Mesodermal cell (in vitro differentiated cells): ENCODE results near the gene ALKBH2.
A peak's percentile ranks its signal among the peaks of the same experiment; 100 is the strongest.
"Not testable (repeated sequence)": the region's sequence is repeated elsewhere in the genome, so short reads cannot be mapped to it uniquely, and the experiment has no call there.

ENCODE experiments used
- H3K27ac ChIP-seq: 2 replicates; pipeline ENCODE4 v1.7.0; 2013; ENCODE audit warnings: mild to moderate bottlenecking, low read depth, low read length, moderate library complexity; ENCODE audit not compliant: severe bottlenecking
- H3K36me3 ChIP-seq: 2 replicates; pipeline ENCODE4 v1.7.1; 2013; ENCODE audit warnings: mild to moderate bottlenecking, low read length, moderate library complexity; ENCODE audit not compliant: control insufficient read depth, insufficient read depth
- H3K4me1 ChIP-seq: one replicate; pipeline ENCODE4 v1.7.1; 2013; ENCODE audit warnings: mild to moderate bottlenecking, low read length; ENCODE audit not compliant: insufficient read depth, control insufficient read depth, poor library complexity, severe bottlenecking
- H3K4me3 ChIP-seq: 2 replicates; pipeline ENCODE4 v1.7.0; 2013; ENCODE audit warnings: low read length, control low read depth, mild to moderate bottlenecking; ENCODE audit not compliant: insufficient read depth, poor library complexity, severe bottlenecking; ENCODE audit errors: extremely low read depth
- H3K9me3 ChIP-seq: 2 replicates; pipeline ENCODE4 v1.7.1; 2013; ENCODE audit warnings: mild to moderate bottlenecking, low read length, moderate library complexity; ENCODE audit not compliant: control insufficient read depth
- WGBS, 2 experiments: methylation state at CpG; one replicate each; pipeline ENCODE4 v1.1.5; 2013; ENCODE audit warnings: missing lambda C conversion rate in 2 of 2; ENCODE audit not compliant: insufficient coverage in 2 of 2; 5-methylcytosine and 5-hydroxymethylcytosine counted together

ALKBH2 gene

DNA sequence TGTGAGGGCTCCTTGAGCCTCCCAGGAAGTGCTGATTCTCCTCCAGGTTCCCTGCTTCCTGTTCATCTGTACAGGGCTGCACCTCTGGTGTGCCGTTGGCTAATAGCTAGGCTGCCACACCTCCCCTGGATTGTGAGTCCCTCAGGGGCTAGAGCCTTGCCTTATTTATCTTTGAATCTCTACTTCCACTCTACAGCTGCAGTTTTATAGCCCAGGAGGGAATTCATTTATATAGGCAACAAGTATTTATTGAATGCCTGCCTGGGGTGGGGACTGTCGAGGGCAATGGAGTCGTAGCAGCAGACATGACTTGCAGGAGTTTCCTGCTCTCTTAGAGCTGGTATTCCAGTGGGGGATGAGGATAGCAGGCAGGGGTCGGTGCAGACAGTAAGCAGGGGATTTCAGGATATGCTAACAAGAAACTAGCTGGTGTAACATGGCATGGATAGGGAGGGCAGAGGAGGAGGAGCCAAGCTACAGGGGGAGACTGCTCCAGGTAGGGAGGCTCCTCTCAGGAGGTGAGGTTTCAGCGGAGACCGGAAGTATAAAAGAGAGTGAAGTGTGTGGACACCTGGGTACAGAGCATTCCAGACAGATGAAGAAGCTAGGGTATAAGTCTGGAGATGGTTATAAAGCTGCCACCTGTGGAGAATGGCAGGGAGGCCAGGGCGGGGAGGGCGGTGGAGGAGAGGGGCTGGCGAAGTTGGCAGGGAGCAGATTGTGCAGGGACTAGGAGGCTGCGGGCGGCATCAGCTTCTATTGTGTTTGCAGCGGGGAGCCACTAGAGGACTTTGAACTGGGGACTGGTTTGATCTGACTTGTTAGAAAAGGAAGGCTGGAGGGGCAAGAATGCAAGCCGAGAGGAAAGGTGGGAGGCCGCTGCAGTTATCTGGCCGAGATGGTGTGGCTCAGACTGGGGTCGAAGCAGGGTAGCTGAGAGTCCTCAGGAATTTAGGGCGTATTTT lies 23.7 kb downstream of the ALKBH2 start:
- H3K9me3 ChIP-seq = no peaks in the 10 kb centered on the region
- no peak overlapping the region for H3K27ac ChIP-seq
- H3K4me1 ChIP-seq = no peaks in the 10 kb centered on the region
- 34 to 38% methylated on average over 14 to 17 of the region's 17 CpGs for WGBS, 2 experiments
- H3K4me3 ChIP-seq = no peak overlapping the region
- peaks cover 35% of the 10 kb centered on the region for H3K36me3 ChIP-seq

DNA sequence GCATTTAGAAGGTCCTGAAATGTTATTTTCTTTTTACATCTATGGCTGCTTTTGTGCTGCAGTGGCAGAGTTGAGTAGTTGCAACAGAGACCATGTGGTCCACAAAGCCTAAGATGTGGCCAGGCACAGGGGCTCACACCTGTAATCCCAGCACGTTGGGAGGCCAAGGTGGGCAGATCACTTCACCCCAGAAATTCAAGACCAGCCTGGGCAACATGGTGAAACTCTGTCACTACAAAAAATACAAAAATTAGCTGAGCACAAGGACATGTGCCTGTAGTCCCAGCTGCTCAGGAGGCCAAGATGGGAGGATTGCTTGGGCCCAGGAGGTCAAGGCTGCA lies 27.4 kb downstream of the ALKBH2 start:
- Histone ChIP-seq H3K9me3 (no peaks in the 10 kb centered on the region), H3K4me1 (no peaks in the 10 kb centered on the region), H3K36me3 (peaks cover 24% of the 10 kb centered on the region), H3K4me3 (no peak overlapping the region), H3K27ac (no peak overlapping the region)
- WGBS, 2 experiments = 75% methylated on average over 1 of the region's 1 CpG; no CpG with 5 or more reads in 1 of the 2 experiments

DNA sequence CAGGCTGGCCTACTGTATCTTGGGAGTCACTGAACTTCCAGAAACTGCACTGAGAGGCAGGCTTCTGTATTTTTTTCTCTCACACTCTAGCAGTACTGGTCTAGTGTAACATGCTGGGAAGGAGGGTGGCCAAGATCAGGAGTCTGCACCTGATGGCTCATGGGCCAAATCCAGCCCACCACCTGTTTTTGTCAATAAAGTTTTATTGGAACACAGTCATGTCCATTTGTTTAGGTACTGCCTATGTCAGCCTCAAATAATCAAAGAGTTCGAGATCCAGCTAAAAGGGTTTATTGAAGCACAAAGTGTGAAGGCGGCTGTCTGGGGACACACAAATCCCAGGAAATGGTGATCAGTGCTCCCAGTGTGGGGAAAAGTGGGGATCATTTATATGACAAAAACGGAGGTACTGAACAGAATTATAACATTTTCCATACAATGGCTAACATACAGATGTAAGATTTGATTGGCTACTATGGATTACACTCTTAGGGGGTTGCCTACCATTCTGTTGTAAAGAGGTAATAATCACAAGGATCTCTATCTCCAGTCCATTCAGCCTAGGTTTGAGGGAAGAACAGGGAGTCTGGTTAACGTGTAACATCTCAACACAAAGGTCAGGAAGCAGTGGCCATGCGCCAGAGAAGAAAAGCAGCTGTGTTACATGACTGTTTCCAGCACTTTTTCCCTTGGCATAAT lies 28.0 kb downstream of the ALKBH2 start:
- no peak overlapping the region for H3K27ac ChIP-seq
- peaks cover 20% of the 10 kb centered on the region for H3K36me3 ChIP-seq
- H3K4me1 ChIP-seq = no peaks in the 10 kb centered on the region
- no peak overlapping the region for H3K4me3 ChIP-seq
- H3K9me3 ChIP-seq = no peaks in the 10 kb centered on the region
- 97 to 100% methylated on average over 1 to 4 of the region's 5 CpGs for WGBS, 2 experiments

GRCh38 chr12:109064143-109064542 lies 29.1 kb downstream of the ALKBH2 start:
- Histone ChIP-seq H3K36me3 (peaks cover 23% of the 10 kb centered on the region), H3K4me3 (no peak overlapping the region), H3K4me1 (no peaks in the 10 kb centered on the region), H3K27ac (no peak overlapping the region), H3K9me3 (no peaks in the 10 kb centered on the region)
- 70 to 87% methylated on average over 1 to 2 of the region's 3 CpGs for WGBS, 2 experiments

DNA sequence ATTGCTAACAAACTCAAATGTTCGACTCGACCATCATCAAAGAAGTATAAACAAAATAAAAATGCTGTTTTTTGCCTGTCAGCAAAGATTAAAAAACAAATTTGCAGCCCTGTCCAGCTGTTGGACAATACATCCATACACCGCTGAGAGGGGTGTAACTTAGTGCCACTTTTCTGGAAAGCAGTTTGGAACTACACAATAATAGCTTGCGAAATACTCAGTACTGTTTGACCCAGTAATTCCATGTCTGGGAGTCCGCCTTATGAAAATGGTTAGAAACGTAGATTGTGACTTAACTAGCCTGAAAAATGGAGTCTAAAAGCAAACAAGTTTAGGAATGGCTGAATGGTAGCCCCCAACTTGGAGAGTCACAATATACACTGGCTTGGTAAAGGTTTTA lies 34.5 kb downstream of the ALKBH2 start:
- H3K36me3 ChIP-seq = peaks cover 19% of the 10 kb centered on the region
- 93 to 97% methylated on average over 4 to 6 of the region's 6 CpGs for WGBS, 2 experiments
- no peaks in the 10 kb centered on the region for H3K9me3 ChIP-seq
- no peak overlapping the region for H3K4me3 ChIP-seq
- no peaks in the 10 kb centered on the region for H3K4me1 ChIP-seq
- no peak overlapping the region for H3K27ac ChIP-seq

- H3K27ac ChIP-seq = no peak overlapping the region
- H3K4me3 ChIP-seq = no peak overlapping the region
- WGBS, 2 experiments = 91% methylated on average over 1 of the region's 1 CpG; no CpG with 5 or more reads in 1 of the 2 experiments
- H3K9me3 ChIP-seq = no peaks in the 10 kb centered on the region
- H3K36me3 ChIP-seq = peaks cover 17% of the 10 kb centered on the region
- H3K4me1 ChIP-seq = no peaks in the 10 kb centered on the region
Observed at GRCh38 chr12:109057376-109057775, 35.9 kb downstream of the ALKBH2 start.

DNA sequence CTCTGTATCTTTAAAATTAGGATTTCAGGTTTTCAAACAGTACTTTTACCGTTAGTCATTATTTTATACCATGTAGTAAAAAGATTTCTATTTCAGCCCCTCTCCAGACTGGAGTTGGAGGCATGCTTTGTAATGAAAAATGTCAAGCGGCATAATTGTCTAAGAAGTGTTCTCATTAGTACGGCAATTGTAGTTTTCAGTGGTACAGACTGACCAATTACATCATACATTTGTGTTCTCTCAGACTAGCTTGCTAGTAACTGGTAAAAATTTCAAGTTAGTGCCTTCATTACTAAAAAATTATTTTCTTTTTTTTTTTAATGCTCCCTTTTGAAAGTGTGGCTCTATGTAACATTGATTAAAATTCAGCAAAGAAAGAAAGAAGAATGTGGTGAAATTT lies 36.4 kb downstream of the ALKBH2 start:
- WGBS, 2 experiments = 100% methylated on average over 2 of the region's 3 CpGs; no CpG with 5 or more reads in 1 of the 2 experiments
- H3K36me3 ChIP-seq = peaks cover 17% of the 10 kb centered on the region
- H3K27ac ChIP-seq = no peak overlapping the region
- no peaks in the 10 kb centered on the region for H3K9me3 ChIP-seq
- no peaks in the 10 kb centered on the region for H3K4me1 ChIP-seq
- H3K4me3 ChIP-seq = no peak overlapping the region

DNA sequence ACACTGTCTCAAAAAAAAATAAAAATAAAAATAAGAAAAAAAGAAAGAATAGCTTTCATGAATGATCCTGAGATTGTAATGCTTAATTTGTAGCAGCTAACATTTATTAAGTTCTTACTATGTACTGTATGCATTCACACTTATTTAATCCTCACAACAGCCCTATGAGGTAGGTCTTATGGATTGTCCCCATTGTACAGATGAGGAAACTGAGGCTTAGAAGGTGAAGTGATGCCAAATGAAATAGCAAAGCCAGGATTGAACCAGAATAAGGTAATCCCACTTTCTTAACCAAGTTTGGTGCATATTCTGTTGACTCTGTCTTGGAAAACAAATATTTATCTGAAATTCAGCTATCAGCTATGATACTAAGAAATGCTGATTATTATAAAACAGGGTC lies 38.8 kb downstream of the ALKBH2 start:
- no peak overlapping the region for H3K4me3 ChIP-seq
- H3K9me3 ChIP-seq = no peaks in the 10 kb centered on the region
- H3K27ac ChIP-seq = no peak overlapping the region
- no peaks in the 10 kb centered on the region for H3K4me1 ChIP-seq
- H3K36me3 ChIP-seq = peaks cover 12% of the 10 kb centered on the region

GRCh38 chr12:109054124-109054513 lies 39.2 kb downstream of the ALKBH2 start:
- not testable (repeated sequence) for H3K4me3 ChIP-seq, H3K9me3 ChIP-seq, H3K27ac ChIP-seq, H3K4me1 ChIP-seq
- 93 to 96% methylated on average over 3 of the region's 4 CpGs for WGBS, 2 experiments
- peaks cover 11% of the 10 kb centered on the region for H3K36me3 ChIP-seq

- WGBS, 2 experiments = 48 to 56% methylated on average over 8 to 9 of the region's 9 CpGs
- H3K4me3 ChIP-seq = peak overlapping the region; percentile 94
- H3K4me1 ChIP-seq = no peaks in the 10 kb centered on the region
- no peaks in the 10 kb centered on the region for H3K9me3 ChIP-seq
- H3K27ac ChIP-seq = no peak overlapping the region
- H3K36me3 ChIP-seq = peaks cover 7% of the 10 kb centered on the region
Observed at GRCh38 chr12:109053382-109054123, 39.7 kb downstream of the ALKBH2 start.
